Psoas muscle (tissue), 8 donors: ENCODE measurements around the gene PLXNB2. TPM values are rescaled to one million over a fixed set of nuclear protein-coding genes. Genes with fewer than 3 reads are reported as not detected.
A peak's percentile ranks its signal among the peaks of the same experiment; 100 is the strongest.

Experiments
- ATAC-seq, 4 donors: fragments of 200-7000 bp; cut with Tn5 transposase; one replicate each; pipeline ENCODE4 v1.9.1; 2020; ENCODE audit warnings: moderate library complexity in 3 of 4, mild to moderate bottlenecking in 2 of 4
- DNase-seq, 2 donors: peaks; one replicate each; pipeline ENCODE4 v3.0.0-alpha.2; 2020
- H3K27ac ChIP-seq: fragments of 200-600 bp; one replicate; pipeline ENCODE4 v1.8.0; 2022
- H3K27me3 ChIP-seq, 3 donors: fragments of 200-600 bp in 1 of 3; one replicate each; pipeline versions ENCODE4 v1.6.1 to v1.8.0; 2013 to 2022; ENCODE audit warnings: low read length in 2 of 3, mild to moderate bottlenecking in 2 of 3, moderate library complexity in 1 of 3; ENCODE audit not compliant: insufficient read depth in 3 of 3
- H3K36me3 ChIP-seq, 2 donors: fragments of 200-600 bp in 1 of 2; one replicate each; pipeline versions ENCODE4 v1.6.1 to v1.8.0; 2013 to 2022; ENCODE audit warnings: low read depth in 1 of 2, mild to moderate bottlenecking in 1 of 2, moderate library complexity in 1 of 2; ENCODE audit not compliant: insufficient read depth in 1 of 2
- H3K4me1 ChIP-seq: fragments of 200-600 bp; one replicate; pipeline ENCODE4 v1.8.0; 2022
- H3K4me3 ChIP-seq: fragments of 200-600 bp; one replicate; pipeline ENCODE4 v1.8.0; 2022; ENCODE audit warnings: mild to moderate bottlenecking
- H3K9me3 ChIP-seq: fragments of 200-600 bp; one replicate; pipeline ENCODE4 v1.8.0; 2022
- WGBS, 3 donors: extraction: QIAGEN DNeasy Blood & Tissue Kit; methylation state at CpG; one replicate each; pipeline versions ENCODE4 v1.1.6 to v1.1.7; 2013; 5-methylcytosine and 5-hydroxymethylcytosine counted together
- intact Hi-C, 2 donors: fragments of 100-400 bp; cut with DNase I; formaldehyde crosslinking; loops; one replicate each; pipeline versions ENCODE4 v1.11.0 to v1.14.2; 2022
- polyA plus RNA-seq, 3 donors: library from polyadenylated mRNA; stranded (reverse); fragments of 200-250 nt; gene quantifications; one replicate each; pipeline ENCODE4 v1.2.3, GENCODE V29; 2013
- total RNA-seq, 4 donors: library from RNA; stranded (reverse); fragmentation: NEBNext Ultra II Directional in 2 of 4; extraction: Animal tissue kit (Norgen Biotek cat#: 25700) in 2 of 4; gene quantifications; one replicate each; pipeline versions ENCODE4 v1.2.1 to v1.2.4, GENCODE V29; 2021 to 2023
- TF ChIP-seq, protein P1 (sequence below): fragments of 200-600 bp; IDR thresholded peaks from one replicate; pipeline ENCODE4 v1.8.0; 2022; ENCODE audit warnings: antibody characterized with exemption
- donor health status: healthy with polysubstance abuse.
- donor health status: DM: no; HTN: no; CAD: no; lungs with moderate emphysema.
- donor health status: Bipolar disorder and iron deficiency.
- donor health status: healthy.
- donor health status: DM: yes; HTN: yes; CAD: no.
- donor health status: DM: no; HTN: no; CAD: no.
- donor health status: DM: no; HTN: no; CAD: no.
- donor health status: DM: yes; HTN: yes; CAD: no.

Gene PLXNB2
- total and polyA plus RNA-seq, 7 donors: 3.9 to 43.7 (median 13.6) TPM

DNA sequence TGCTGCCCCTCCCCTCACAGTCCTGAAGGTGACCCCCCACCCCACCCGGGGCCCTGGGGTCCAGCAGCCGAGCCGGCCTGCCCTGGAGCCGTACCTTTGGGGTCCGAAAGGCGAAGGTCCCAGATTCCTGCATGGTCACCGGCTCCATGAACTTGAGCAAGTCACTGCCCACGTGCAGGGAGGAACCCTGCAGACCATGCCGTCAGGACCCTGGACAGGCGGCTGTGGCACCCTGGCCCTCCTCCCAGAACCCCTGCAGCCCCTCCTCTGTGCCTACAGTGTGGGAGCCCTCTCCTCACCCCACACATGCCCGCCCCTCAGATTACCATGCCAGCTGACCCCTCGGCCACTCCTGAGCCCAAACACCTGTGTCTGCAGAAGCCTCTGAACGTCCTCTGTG, 23.0 kb downstream of the PLXNB2 start:
- WGBS, 3 donors: 89 to 93% (median 90%) methylated on average over 12 to 13 of the region's 13 CpGs
- TF ChIP-seq, protein P1, sequence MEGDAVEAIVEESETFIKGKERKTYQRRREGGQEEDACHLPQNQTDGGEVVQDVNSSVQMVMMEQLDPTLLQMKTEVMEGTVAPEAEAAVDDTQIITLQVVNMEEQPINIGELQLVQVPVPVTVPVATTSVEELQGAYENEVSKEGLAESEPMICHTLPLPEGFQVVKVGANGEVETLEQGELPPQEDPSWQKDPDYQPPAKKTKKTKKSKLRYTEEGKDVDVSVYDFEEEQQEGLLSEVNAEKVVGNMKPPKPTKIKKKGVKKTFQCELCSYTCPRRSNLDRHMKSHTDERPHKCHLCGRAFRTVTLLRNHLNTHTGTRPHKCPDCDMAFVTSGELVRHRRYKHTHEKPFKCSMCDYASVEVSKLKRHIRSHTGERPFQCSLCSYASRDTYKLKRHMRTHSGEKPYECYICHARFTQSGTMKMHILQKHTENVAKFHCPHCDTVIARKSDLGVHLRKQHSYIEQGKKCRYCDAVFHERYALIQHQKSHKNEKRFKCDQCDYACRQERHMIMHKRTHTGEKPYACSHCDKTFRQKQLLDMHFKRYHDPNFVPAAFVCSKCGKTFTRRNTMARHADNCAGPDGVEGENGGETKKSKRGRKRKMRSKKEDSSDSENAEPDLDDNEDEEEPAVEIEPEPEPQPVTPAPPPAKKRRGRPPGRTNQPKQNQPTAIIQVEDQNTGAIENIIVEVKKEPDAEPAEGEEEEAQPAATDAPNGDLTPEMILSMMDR: no peak
- no peaks in the 10 kb centered on the region for H3K9me3 ChIP-seq

DNA sequence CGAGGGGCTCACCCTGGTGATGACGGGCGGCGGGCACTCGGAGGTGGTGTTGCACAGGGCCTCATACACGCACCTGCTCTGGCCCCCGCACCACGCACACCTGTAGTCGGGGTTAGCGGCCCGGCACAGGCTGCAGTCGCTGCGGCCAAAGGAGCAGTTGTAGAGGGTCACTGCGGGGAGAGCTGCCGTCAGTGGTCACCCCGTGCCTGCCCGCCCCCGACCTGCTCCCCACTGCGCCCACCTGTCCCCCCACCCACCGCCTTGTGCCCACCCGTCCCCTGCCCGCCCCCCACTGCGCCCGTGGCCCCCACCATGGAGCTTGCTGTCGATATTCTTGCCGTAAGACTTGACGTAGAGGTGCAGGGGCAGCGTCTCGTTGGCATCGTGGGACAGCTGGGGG, 23.6 kb downstream of the PLXNB2 start:
- no peaks in the 10 kb centered on the region for H3K4me1 ChIP-seq
- no peaks in the 10 kb centered on the region for H3K9me3 ChIP-seq
- 95 to 97% (median 96%) methylated on average over 24 to 30 of the region's 30 CpGs for WGBS, 3 donors
- H3K4me3 ChIP-seq: no peak overlapping the region
- peaks cover 0 to 3% (median 0%) of the 10 kb centered on the region in 3 donors for H3K27me3 ChIP-seq
- intact Hi-C loops: no loop called here
- DNase-seq: no peak
- peaks cover 0 to 80% of the 10 kb centered on the region in 2 donors for H3K36me3 ChIP-seq
- TF ChIP-seq, protein P1: no peak
- ATAC-seq: no peak
- H3K27ac ChIP-seq: no peak overlapping the region

More for the DNA sequence above, 23.0 kb downstream of the PLXNB2 start:
- Histone ChIP-seq H3K36me3 (peaks cover 0 to 80% of the 10 kb centered on the region in 2 donors), H3K4me1 (no peaks in the 10 kb centered on the region), H3K27me3 (peaks cover 0 to 3% (median 0%) of the 10 kb centered on the region in 3 donors), H3K4me3 (no peak overlapping the region), H3K27ac (no peak overlapping the region)
- ATAC-seq (no peak), DNase-seq (no peak)
- intact Hi-C loops: no loop called here

DNA sequence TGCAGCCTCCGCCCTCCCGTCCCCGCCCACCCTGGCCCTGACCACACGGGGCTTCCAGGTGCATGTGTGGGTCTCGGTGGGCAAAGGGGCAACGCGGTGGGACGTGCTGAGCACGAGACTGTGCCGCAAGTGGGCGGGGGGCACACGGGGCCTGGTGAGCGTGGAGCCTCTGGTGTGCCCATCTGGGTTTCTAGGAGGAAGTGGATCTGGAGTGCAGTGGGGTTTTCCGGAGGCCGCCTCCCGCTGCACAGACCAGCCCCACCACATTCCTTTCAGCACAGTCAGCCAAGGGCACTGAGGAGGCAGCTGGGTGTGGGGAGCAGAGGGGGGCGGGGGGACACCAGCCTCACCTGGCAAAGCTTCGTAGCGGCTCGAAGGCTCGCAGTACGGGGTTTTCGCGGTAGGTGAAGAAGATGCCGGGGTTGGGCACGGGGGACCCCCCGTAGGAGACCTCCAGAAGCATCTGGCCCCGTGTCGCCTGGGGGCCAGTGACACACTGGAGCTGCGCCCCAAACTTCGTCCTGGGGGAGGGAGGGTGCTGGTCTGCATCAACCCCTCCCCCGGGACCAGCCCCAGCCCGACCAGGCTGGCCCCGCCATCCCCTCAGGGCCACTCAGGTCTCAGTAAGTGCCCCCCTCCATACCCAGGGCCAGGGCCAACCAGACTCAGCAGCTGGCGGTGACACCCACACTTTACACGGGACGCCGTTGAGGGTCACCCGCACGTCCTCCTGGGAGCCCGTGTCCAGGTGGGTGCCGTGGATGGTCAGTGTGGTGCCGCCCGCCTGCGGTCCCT, 24.9 kb downstream of the PLXNB2 start:
- H3K4me3 ChIP-seq: no peak overlapping the region
- peaks cover 0 to 3% (median 0%) of the 10 kb centered on the region in 3 donors for H3K27me3 ChIP-seq
- WGBS, 3 donors: 75 to 78% (median 76%) methylated on average over 37 to 45 of the region's 45 CpGs
- peaks cover 0 to 83% of the 10 kb centered on the region in 2 donors for H3K36me3 ChIP-seq
- no peak overlapping the region for H3K27ac ChIP-seq
- DNase-seq (no peak), ATAC-seq (peak in 1 of 4 donors; percentile 30)
- H3K9me3 ChIP-seq: no peaks in the 10 kb centered on the region
- intact Hi-C loops: no loop called here
- H3K4me1 ChIP-seq: no peaks in the 10 kb centered on the region
- TF ChIP-seq, protein P1: no peak

DNA sequence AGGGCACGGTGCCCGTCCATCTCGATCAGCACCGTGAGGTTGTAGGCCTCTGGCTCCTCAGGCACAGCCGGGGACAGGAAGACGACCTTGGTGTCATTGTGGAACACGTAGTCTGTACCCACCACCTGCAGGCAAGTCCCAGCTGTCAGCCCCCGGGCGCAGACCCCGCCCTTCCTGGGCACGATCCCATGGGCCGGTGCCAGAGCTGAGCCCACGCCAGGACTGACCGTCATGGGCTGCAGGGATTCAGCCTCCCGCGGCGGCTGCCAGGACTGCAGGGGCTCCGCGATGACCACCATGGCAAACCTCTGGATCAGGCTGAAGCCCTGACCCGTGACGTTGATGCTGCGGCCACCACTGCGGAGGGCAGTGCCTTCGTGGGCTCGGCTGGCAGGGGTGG, 25.5 kb downstream of the PLXNB2 start:
- Histone ChIP-seq H3K4me3 (no peak overlapping the region), H3K27me3 (peaks cover 0 to 3% (median 0%) of the 10 kb centered on the region in 3 donors), H3K27ac (no peak overlapping the region), H3K4me1 (no peaks in the 10 kb centered on the region), H3K9me3 (no peaks in the 10 kb centered on the region), H3K36me3 (peaks cover 0 to 81% of the 10 kb centered on the region in 2 donors)
- WGBS, 3 donors: 35 to 59% (median 36%) methylated on average over 25 of the region's 25 CpGs
- intact Hi-C loops: no loop called here
- TF ChIP-seq, protein P1: no peak
- ATAC-seq: peak; percentile 52 to 63 (median 58)
- no peak for DNase-seq
